Thymus (tissue), 11 donors: ENCODE measurements around the gene RGPD3. TPM values are rescaled to one million over a fixed set of nuclear protein-coding genes. Genes with fewer than 3 reads are reported as not detected.
"Not testable (repeated sequence)": the region's sequence is repeated elsewhere in the genome, so short reads cannot be mapped to it uniquely, and the experiment has no call there.

ENCODE experiments used
- DNase-seq, 9 donors: peaks; one replicate each; pipeline ENCODE4 v3.0.0-alpha.2; 2013; ENCODE audit warnings: low spot score in 9 of 9, low read depth in 6 of 9, missing footprints in 1 of 9
- H3K27ac ChIP-seq, 2 donors: one replicate each; pipeline ENCODE4 v1.5.1; 2013; ENCODE audit warnings: control low read depth in 1 of 2, low read depth in 1 of 2, low read length in 1 of 2, mild to moderate bottlenecking in 1 of 2, moderate library complexity in 1 of 2
- H3K27me3 ChIP-seq, 2 donors: one replicate each; pipeline ENCODE4 v1.5.1; 2013; ENCODE audit warnings: low read length in 1 of 2; ENCODE audit not compliant: control insufficient read depth in 2 of 2, insufficient read depth in 1 of 2
- H3K36me3 ChIP-seq, 2 donors: one replicate each; pipeline ENCODE4 v1.5.1; 2013; ENCODE audit warnings: low read length in 1 of 2, mild to moderate bottlenecking in 1 of 2, moderate library complexity in 1 of 2; ENCODE audit not compliant: control insufficient read depth in 2 of 2, insufficient read depth in 2 of 2
- H3K4me1 ChIP-seq, 2 donors: one replicate each; pipeline ENCODE4 v1.5.1; 2013; ENCODE audit warnings: low read length in 2 of 2; ENCODE audit not compliant: control insufficient read depth in 2 of 2, insufficient read depth in 2 of 2
- H3K4me3 ChIP-seq, 2 donors: one replicate each; pipeline ENCODE4 v1.5.1; 2013; ENCODE audit warnings: low read length in 2 of 2, control low read depth in 1 of 2, mild to moderate bottlenecking in 1 of 2
- H3K9me3 ChIP-seq, 2 donors: one replicate each; pipeline ENCODE4 v1.5.1; 2013; ENCODE audit warnings: low read length in 1 of 2, mild to moderate bottlenecking in 1 of 2; ENCODE audit not compliant: control insufficient read depth in 2 of 2, insufficient read depth in 1 of 2
- WGBS: extraction: QIAGEN DNeasy Blood & Tissue Kit; methylation state at CpG from one replicate; pipeline ENCODE4 v1.1.7; 2013; 5-methylcytosine and 5-hydroxymethylcytosine counted together
- polyA plus RNA-seq: library from polyadenylated mRNA; stranded (reverse); fragments of 200-250 nt; gene quantifications from one replicate; pipeline ENCODE4 v1.2.3, GENCODE V29; 2013
- total RNA-seq: library from RNA; stranded (reverse); fragments of 120-200 nt; gene quantifications from one replicate; pipeline ENCODE4 v1.2.4, GENCODE V29; 2013
- donor health status: healthy.

RGPD3 gene
- total and polyA plus RNA-seq, 2 donors: 1.8 to 3.9 TPM

DNA sequence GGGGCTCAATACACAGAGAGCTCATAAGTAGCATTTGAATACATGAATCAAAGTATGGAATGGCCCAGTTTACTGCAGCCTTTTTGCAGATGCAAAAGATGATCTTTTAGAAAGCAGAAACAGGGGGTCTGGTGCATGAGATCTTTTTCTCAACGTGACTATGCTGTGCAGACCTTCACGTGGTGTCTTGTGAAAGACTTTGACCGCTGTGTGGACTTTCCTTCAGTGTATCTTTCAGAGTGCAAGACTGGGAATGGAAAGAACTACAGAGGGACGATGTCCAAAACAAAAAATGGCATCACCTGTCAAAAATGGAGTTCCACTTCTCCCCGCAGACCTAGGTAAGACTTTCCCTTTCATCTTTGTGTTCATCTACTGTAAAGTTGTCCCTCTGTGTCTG is 77.5 kb downstream of the RGPD3 start:
- not testable (repeated sequence) for H3K27ac ChIP-seq, H3K9me3 ChIP-seq, H3K36me3 ChIP-seq, H3K4me3 ChIP-seq, DNase-seq, H3K4me1 ChIP-seq, H3K27me3 ChIP-seq
- 97% methylated on average over 5 of the region's 5 CpGs for WGBS

DNA sequence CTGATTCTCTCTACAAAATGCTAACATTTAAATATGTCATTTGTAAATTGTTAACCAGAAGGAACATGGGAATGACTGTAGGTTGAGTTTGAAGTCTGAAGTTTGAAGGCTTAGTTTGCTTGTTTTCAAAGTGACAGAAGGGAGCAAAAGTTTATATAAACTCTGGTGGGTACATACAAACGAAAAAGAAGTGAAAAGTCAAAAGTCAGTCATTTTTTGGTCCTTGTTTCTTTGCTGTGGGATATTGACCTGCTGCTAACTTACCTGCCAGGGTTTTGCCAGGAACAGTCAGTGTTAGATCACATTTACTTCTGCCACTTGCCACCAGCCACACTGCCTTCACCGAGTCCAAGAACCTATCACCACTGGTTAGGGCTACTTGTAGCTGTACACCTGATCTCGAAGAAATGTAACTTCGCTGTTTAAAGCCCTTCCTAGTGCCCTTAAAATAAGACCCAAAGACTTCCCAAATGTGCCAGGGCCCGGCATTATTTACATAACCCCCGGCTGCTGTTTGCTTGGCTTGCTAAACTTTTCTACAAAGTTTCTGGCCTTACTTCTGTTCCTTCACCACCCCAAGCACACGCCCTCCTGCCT is 79.3 kb downstream of the RGPD3 start:
- not testable (repeated sequence) for H3K4me3 ChIP-seq, H3K27me3 ChIP-seq, H3K27ac ChIP-seq, DNase-seq, H3K4me1 ChIP-seq, H3K36me3 ChIP-seq, H3K9me3 ChIP-seq
- 96% methylated on average over 7 of the region's 7 CpGs for WGBS

- H3K4me3 ChIP-seq, H3K27ac ChIP-seq, DNase-seq, H3K36me3 ChIP-seq, H3K4me1 ChIP-seq, H3K9me3 ChIP-seq, H3K27me3 ChIP-seq: not testable (repeated sequence)
- WGBS: 92% methylated on average over 8 of the region's 8 CpGs
Measured at GRCh38 chr2:106384548-106384947, 83.7 kb downstream of the RGPD3 start.

DNA sequence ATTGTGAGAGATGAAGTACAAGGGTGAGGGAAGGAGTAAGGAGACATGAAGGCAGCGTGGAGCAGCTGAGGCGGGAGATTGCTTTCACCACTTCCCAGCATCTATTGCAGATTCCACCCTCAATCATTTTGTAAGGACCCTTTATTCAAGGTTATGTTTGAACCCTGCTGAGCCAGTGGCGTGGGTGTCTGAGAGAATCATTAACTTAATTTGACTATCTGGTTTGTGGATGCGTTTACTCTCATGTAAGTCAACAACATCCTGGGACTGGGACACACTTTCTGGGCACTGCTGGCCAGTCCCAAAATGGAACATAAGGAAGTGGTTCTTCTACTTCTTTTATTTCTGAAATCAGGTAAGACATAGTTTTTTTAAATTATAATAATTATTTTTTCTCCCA is 86.3 kb downstream of the RGPD3 start:
- H3K9me3 ChIP-seq, H3K27ac ChIP-seq: not testable (repeated sequence)
- WGBS: 95% methylated on average over 4 of the region's 4 CpGs

DNA sequence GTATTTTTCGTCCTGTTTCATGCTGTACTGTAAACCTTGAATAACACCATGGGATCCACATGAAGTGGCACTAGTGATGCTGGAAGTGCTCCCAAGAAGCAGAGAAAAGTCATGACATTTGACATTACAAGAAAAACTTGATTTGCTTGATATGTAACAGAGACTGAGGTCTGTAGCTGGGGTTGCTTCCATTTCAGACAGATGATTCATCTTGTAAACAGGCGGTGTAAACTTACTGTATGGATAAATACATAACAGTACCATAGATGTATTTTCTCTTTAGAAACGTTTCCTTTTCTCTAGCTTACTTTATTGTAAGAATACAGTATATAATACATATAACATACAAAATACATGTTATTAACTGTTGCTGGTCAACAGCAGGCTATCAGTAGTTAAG is 88.6 kb downstream of the RGPD3 start:
- not testable (repeated sequence) for DNase-seq, H3K4me3 ChIP-seq, H3K4me1 ChIP-seq, H3K27me3 ChIP-seq, H3K36me3 ChIP-seq, H3K9me3 ChIP-seq, H3K27ac ChIP-seq
- WGBS: 96% methylated on average over 3 of the region's 3 CpGs

More for the DNA sequence above, 86.3 kb downstream of the RGPD3 start:
- H3K4me1 ChIP-seq, H3K4me3 ChIP-seq, H3K27me3 ChIP-seq, DNase-seq, H3K36me3 ChIP-seq: not testable (repeated sequence)

DNA sequence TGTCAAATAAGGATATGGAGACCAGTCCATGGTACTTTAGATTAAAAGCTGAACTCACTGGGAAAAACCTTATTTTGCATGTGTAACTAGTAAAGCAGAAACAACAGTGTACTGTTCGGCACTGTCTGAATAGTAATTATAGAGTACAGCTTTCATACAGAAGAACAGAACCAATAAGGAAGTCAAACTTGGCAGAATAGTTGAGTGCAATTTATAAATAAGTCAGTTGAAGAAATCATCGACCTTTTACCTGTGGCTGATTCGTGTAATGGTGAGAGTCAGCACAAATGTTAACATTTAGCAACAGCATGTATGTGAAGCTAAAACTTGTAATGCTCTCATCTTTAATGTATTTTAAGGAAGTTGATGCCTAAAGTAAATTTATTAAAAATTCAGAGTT is 99.0 kb downstream of the RGPD3 start:
- H3K4me3 ChIP-seq, DNase-seq, H3K36me3 ChIP-seq, H3K4me1 ChIP-seq, H3K27me3 ChIP-seq, H3K9me3 ChIP-seq, H3K27ac ChIP-seq: not testable (repeated sequence)
- 70% methylated on average over 2 of the region's 3 CpGs for WGBS

DNA sequence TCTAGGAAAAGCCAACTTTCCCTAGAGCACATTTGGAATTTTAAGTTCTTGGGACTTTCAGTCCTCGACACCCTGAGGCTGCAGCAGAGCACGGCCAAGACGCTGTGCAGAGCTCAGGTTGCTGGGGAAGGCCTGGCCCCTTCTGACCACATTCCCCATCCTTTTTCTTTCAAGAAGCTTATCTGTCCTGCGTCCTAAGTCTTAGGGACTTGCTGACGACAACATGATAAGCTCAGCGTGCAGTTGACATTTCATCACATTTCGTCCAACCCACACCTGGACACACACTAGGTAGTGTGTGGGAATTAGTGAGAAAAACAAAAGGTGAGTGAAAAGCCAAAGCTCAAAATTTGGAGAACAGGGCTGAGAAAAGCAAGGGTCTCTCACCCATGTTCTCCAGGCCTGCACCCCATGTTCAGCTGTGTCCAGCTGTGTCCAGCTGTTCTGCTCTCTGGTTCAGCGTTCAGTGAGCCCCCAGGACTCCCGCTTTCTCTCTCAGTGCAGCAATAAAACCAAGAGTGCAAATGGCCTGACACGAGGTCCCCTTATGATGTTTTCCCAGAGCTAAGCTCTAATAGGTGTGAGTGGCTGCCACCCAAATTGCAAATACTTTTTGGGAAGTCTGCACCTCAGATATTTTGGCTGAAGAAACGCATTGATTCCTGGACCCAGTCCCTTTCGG is 101.9 kb downstream of the RGPD3 start:
- DNase-seq: no peak
- Histone ChIP-seq H3K9me3 (no peaks in the 10 kb centered on the region), H3K27ac (no peak overlapping the region), H3K4me3 (no peak overlapping the region), H3K27me3 (no peaks in the 10 kb centered on the region), H3K4me1 (no peaks in the 10 kb centered on the region), H3K36me3 (no peaks in the 10 kb centered on the region)
- 95% methylated on average over 12 of the region's 12 CpGs for WGBS

GRCh38 chr2:106363791-106364190 is 104.4 kb downstream of the RGPD3 start:
- peaks cover 0 to 3% of the 10 kb centered on the region in 2 donors for H3K4me1 ChIP-seq
- H3K27me3 ChIP-seq: no peaks in the 10 kb centered on the region
- no peak for DNase-seq
- H3K4me3 ChIP-seq: no peak overlapping the region
- no peaks in the 10 kb centered on the region for H3K36me3 ChIP-seq
- no peak overlapping the region for H3K27ac ChIP-seq
- peaks cover 0 to 5% of the 10 kb centered on the region in 2 donors for H3K9me3 ChIP-seq
- WGBS: 97% methylated on average over 2 of the region's 2 CpGs

DNA sequence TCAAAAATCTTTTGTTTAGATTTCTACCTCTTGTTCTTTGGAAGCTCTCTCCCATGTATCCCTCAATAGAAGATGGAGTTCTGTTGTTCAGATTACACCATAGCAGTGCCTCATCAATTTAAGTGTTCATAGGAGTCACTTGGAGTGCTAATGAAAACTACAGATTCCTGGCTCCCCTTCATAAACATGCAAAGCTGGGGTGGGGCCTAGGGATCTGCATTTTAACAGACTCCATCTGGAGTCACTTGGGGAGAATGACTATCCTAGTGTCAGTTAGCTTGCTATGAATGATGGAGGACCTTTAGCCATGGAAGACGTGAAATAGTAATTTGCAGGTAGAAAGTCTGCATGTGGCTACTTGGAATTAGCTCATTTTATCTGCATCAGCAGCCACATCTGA is 105.4 kb downstream of the RGPD3 start:
- Histone ChIP-seq H3K36me3 (no peaks in the 10 kb centered on the region), H3K27ac (no peak overlapping the region), H3K9me3 (peaks cover 0 to 5% of the 10 kb centered on the region in 2 donors), H3K4me1 (peaks cover 0 to 12% of the 10 kb centered on the region in 2 donors), H3K27me3 (no peaks in the 10 kb centered on the region), H3K4me3 (no peak overlapping the region)
- no peak for DNase-seq
- 0% methylated on average over 1 of the region's 1 CpG for WGBS
